Dedifferentiated amniotic fluid mesenchymal stem cell (primary cell): Measurements from ENCODE around the gene NR1H4.
A peak's percentile ranks its signal among the peaks of the same experiment; 100 is the strongest.
"Not testable (repeated sequence)": the region's sequence is repeated elsewhere in the genome, so short reads cannot be mapped to it uniquely, and the experiment has no call there.

Experiments used
- DNase-seq: peaks from one replicate; pipeline ENCODE4 v3.0.0-alpha.2; 2016; ENCODE audit errors: extremely low spot score

The NR1H4 gene

GRCh38 chr12:100473716-100474150 is at the start of gene NR1H4:
Gene NR1H4, plus strand, starts transcription at chr12:100473866. Its CDS starts 19,458 bp downstream, at chr12:100493324.
- no peak for DNase-seq

- no peak for DNase-seq
Measured at GRCh38 chr12:100426145-100426544, 47.5 kb upstream of the NR1H4 start.

GRCh38 chr12:100427078-100427477 is 46.6 kb upstream of the NR1H4 start:
- DNase-seq, result peak; percentile 31

GRCh38 chr12:100430251-100430650 is 43.4 kb upstream of the NR1H4 start:
- DNase-seq, result not testable (repeated sequence)

GRCh38 chr12:100433701-100434100 is 40.0 kb upstream of the NR1H4 start:
- DNase-seq, result no peak

GRCh38 chr12:100434177-100434576 is 39.5 kb upstream of the NR1H4 start:
- DNase-seq, result no peak

- DNase-seq, result no peak
Measured at GRCh38 chr12:100435957-100436356, 37.7 kb upstream of the NR1H4 start.

GRCh38 chr12:100437038-100437841 is 36.4 kb upstream of the NR1H4 start:
- DNase-seq, result no peak

GRCh38 chr12:100439797-100440196 is 33.9 kb upstream of the NR1H4 start:
- no peak for DNase-seq

- DNase-seq, result no peak
Measured at GRCh38 chr12:100442403-100442802, 31.3 kb upstream of the NR1H4 start.

GRCh38 chr12:100443434-100443833 is 30.2 kb upstream of the NR1H4 start:
- DNase-seq, result no peak

- no peak for DNase-seq
Measured at GRCh38 chr12:100445081-100445481, 28.6 kb upstream of the NR1H4 start.

GRCh38 chr12:100447381-100447780 is 26.3 kb upstream of the NR1H4 start:
- DNase-seq, result no peak

- no peak for DNase-seq
Measured at GRCh38 chr12:100448656-100449055, 25.0 kb upstream of the NR1H4 start.

GRCh38 chr12:100450735-100451134 is 22.9 kb upstream of the NR1H4 start:
- no peak for DNase-seq

- DNase-seq, result no peak
Measured at GRCh38 chr12:100453951-100454350, 19.7 kb upstream of the NR1H4 start.

- DNase-seq, result no peak
Measured at GRCh38 chr12:100455896-100456295, 17.8 kb upstream of the NR1H4 start.

- no peak for DNase-seq
Measured at GRCh38 chr12:100458191-100458590, 15.5 kb upstream of the NR1H4 start.

- DNase-seq, result no peak
Measured at GRCh38 chr12:100460702-100461101, 13.0 kb upstream of the NR1H4 start.

GRCh38 chr12:100461330-100461973 is 12.2 kb upstream of the NR1H4 start:
- DNase-seq, result no peak

GRCh38 chr12:100463661-100464060 is 10.0 kb upstream of the NR1H4 start:
- DNase-seq, result no peak

- DNase-seq, result no peak
Measured at GRCh38 chr12:100464529-100464928, 9.1 kb upstream of the NR1H4 start.

GRCh38 chr12:100468126-100468525 is 5.5 kb upstream of the NR1H4 start:
- DNase-seq, result no peak
